Measurements from ENCODE around the gene CHN1.

CHN1 gene

GRCh38 chr2:175004980-175005732 lies at the start of gene CHN1:
TSS of gene CHN1 (minus strand) at chr2:175005381. CDS start at chr2:175004912, 469 bp downstream.
- DNase-seq = peak; percentile 74

- no peak for DNase-seq
Observed at GRCh38 chr2:175054340-175054739, 49.2 kb upstream of the CHN1 start.

- DNase-seq = no peak
Observed at GRCh38 chr2:175049661-175050060, 44.5 kb upstream of the CHN1 start.

GRCh38 chr2:175048275-175048674 lies 43.1 kb upstream of the CHN1 start:
- no peak for DNase-seq

- DNase-seq = no peak
Observed at GRCh38 chr2:175039490-175039889, 34.3 kb upstream of the CHN1 start.

- no peak for DNase-seq
Observed at GRCh38 chr2:175039031-175039430, 33.9 kb upstream of the CHN1 start.

- DNase-seq = no peak
Observed at GRCh38 chr2:175037941-175038340, 32.8 kb upstream of the CHN1 start.

- no peak for DNase-seq
Observed at GRCh38 chr2:175036582-175037018, 31.4 kb upstream of the CHN1 start.

- DNase-seq = no peak
Observed at GRCh38 chr2:175035806-175036205, 30.6 kb upstream of the CHN1 start.

GRCh38 chr2:175034716-175035115 lies 29.5 kb upstream of the CHN1 start:
- no peak for DNase-seq

- DNase-seq = peak; percentile 7
Observed at GRCh38 chr2:175030380-175031271, 25.4 kb upstream of the CHN1 start.

GRCh38 chr2:175027755-175028154 lies 22.6 kb upstream of the CHN1 start:
- no peak for DNase-seq

- DNase-seq = no peak
Observed at GRCh38 chr2:175026385-175026784, 21.2 kb upstream of the CHN1 start.

- DNase-seq = no peak
Observed at GRCh38 chr2:175025946-175026345, 20.8 kb upstream of the CHN1 start.

- no peak for DNase-seq
Observed at GRCh38 chr2:175025233-175025632, 20.1 kb upstream of the CHN1 start.

GRCh38 chr2:175022923-175023322 lies 17.7 kb upstream of the CHN1 start:
- DNase-seq = no peak

GRCh38 chr2:175019566-175020327 lies 14.6 kb upstream of the CHN1 start:
- no peak for DNase-seq

GRCh38 chr2:175017618-175018414 lies 12.6 kb upstream of the CHN1 start:
- DNase-seq = no peak

- no peak for DNase-seq
Observed at GRCh38 chr2:175015340-175015739, 10.2 kb upstream of the CHN1 start.

GRCh38 chr2:175012516-175012915 lies 7.3 kb upstream of the CHN1 start:
- no peak for DNase-seq

GRCh38 chr2:175011505-175011904 lies 6.3 kb upstream of the CHN1 start:
- DNase-seq = no peak

GRCh38 chr2:175010848-175011254 lies 5.7 kb upstream of the CHN1 start:
- no peak for DNase-seq
